HG03520 (cell line): ENCODE results near the gene CNOT6L.
A peak's percentile ranks its signal among the peaks of the same experiment; 100 is the strongest.
"Not testable (repeated sequence)": the region's sequence is repeated elsewhere in the genome, so short reads cannot be mapped to it uniquely, and the experiment has no call there.

Experiments
- ATAC-seq: cut with Tn5 transposase; IDR thresholded peaks from one replicate; pipeline ENCODE4 v1.9.1; 2021; ENCODE audit warnings: mild to moderate bottlenecking, moderate library complexity; ENCODE audit not compliant: unreplicated experiment

The CNOT6L gene

DNA sequence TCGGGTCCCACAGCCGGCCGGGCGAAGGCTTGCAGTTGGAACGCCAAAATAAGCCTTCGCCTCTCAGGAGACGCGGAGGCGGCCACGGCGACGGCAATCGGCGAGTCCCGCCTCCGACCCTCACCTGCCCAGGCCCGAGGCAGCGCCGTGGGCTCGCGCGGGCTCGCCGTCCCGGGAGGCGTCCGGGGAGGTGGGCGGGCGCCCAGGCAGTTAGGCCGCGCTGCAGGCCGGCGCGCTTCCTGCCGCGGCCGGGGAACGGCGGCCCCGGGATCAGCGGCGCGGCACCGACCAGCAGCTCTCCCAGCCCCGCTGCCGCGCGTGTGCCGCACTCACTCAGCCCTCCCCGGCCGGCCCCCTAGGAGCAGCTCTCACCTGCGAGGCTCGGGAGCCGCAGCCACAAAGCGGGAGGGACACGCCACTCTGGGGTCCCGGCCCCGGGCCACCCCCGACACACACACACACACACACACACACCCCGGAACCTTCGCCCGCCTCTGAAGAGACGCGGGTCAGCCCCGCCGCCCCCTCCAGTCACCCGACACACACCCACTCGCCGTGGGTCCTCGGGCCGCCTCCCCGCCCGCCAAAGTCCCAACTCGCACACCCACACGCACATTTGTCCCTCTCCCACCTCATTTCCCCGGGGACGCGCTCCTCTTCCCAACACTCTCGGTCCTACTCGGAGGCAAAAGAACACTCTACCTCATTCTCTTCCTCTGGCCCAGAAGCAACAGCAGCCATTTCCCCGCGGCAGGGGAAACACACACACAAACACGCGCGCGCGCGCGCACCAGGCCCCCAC is at the start of gene CNOT6L:
CNOT6L (minus strand) TSS at position 767 of the 802 bp plus-strand sequence; CDS start at position 707, 60 bp downstream.
- ATAC-seq: peak; percentile 28

DNA sequence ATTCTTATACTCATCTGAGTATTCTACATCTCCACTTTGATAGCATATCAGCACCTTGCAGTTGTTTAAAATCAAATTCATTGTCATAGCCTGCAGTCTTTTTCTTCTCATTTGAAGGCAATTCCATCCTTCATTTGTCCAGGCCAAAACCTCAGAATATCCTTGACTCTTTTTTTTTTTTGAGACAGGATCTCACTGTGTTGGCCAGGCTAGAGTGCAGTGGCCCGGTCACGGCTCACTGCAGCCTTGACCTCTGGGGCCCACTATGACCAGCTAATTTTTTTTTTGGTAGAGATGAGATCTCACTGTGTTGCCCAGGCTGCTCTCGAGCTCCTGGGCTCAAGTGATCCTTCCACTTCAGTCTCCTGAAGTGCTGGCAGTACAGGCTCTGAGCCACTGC is 46.1 kb upstream of the CNOT6L start:
- no peak for ATAC-seq

DNA sequence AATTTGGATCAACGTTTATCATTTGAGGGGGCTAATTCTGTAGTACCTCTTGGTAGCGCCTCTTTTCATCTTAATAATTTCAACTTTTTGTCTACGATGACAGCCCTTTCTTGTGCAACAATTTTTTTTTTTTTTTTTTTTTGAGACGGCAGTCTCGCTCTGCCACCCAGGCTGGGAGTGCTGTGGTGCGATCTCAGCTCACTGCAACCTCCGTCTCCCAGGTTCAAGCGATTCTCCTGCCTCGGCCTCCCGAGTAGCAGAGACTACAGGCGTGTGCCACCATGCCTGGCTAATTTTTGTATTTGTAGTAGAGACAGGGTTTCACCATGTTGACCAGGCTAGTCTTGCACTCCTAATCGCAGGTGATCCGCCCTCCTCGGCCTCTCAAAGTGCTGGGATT is 44.2 kb upstream of the CNOT6L start:
- not testable (repeated sequence) for ATAC-seq

DNA sequence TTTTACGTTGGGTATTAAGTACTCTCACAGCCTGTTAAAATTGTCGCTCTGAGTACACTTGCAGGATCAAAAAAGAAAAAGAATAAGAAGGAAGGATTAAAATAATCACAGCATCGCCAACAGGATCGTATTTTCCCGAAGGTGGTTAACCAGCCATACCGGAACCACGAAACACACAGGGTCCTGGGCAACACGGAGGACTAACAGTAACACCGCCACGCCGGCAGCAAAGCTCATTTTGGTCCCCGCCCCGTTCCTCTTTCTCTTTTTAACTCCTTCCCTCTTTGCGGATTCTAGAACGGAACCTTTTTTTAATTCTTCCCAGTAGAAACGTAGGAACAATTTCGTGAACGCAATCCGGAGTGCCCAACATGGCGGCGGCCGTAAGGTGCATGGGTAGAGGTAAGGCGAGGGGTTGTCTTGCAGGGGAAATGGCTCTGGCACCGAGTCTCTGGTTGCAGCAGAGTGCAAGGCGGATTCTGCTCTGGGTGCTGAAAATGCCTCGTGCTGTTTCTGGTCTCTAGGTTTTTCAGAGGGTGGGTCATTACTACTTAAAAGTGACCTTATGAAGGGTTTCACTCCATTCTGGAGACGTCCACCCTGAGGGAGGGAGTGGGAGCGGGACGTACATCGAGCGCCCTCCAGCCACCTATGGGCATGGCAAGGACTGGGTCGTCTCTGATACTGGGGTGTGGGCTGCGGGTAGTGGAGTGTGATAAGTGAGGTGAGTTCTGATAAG is 43.5 kb upstream of the CNOT6L start, which contains the start of gene MRPL1:
MRPL1 (plus strand) TSS at position 353 of the 739 bp plus-strand sequence; CDS start at position 372, 19 bp downstream.
- ATAC-seq: peak; percentile 77

DNA sequence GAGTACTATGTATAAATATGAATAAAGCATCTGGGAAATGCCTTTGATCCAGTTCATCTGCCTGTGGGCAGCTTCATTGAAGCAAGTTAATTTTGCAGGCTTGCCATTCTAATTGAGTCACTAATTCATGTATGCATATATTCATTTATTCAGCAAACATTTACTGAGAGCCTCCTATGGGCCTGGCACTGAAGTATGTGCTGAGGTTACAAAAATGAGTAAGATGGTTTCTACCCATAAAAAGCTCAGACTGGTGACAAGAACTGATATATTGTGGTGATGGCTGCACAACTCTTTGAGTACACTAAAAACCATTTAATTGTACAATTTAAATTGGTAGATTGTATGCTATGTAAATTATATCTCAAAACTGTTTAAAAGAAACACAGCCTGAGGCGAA is 42.3 kb upstream of the CNOT6L start:
- no peak for ATAC-seq

DNA sequence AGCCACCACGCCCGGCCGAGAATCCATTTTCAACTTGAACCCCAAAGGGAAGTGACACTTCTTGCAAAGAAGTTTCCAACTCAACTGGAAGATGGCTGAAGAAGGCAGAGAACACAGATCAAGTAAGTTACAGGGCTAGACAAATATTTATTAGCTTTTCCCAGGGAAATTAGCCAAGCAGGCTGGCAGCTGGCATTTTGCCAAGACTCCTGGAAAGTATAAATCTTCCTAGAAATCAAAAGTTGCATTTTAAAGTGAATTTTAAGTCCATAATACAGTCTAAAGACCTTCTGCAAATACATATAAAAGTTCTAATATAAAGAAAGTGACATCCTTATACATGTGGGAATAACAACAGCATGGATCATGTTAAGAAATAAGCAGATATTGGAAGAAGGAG is 40.1 kb upstream of the CNOT6L start:
- no peak for ATAC-seq

DNA sequence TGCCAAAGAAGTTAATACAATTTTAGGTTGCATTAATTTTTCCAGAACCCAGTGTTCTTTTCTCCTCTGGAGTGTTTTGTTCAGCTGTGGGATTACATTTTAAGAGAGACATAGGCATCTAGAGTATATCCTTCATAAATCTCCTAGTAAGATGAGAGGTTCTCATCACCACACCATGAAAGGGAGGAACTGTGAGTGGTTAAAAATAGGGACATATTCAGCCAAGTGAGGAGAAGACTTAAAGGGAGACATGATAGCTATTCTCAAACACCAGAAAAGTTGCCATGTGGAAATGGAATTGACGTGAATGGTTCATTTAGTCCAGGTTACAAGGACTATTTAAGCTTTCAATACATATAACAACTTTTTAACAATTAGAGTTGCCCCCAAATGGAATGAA is 37.0 kb upstream of the CNOT6L start:
- no peak for ATAC-seq

DNA sequence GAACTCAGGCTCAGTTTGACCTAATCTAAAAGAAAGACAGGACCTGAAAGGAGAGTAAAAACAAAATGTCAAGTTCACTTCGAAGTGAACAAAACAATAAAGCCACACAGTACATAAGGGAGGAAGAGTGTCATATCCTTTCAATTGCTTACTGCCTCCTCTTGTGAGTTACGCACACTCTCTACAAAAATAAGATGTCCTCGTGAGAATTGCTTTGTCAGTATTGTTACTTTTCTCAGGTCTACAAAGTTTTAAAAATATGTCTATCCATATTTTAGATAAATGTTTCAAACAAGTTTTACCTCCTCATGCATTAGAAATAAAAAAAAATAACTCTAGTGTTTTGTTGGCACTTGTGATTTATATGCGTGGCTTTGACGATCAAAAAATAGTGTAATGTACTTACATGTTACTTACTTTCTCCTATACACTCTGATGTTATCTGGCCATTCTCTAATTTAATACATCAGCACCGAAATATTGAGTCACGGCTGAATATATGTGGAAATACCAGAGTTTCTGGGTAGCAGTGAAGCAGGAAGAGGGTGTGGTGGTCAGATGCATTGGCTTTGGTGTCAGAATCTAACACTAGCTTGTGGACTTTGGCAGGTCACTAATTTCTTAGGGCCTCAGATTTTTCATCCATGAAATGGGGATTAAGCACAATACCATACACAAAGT is 35.4 kb upstream of the CNOT6L start:
- no peak for ATAC-seq

DNA sequence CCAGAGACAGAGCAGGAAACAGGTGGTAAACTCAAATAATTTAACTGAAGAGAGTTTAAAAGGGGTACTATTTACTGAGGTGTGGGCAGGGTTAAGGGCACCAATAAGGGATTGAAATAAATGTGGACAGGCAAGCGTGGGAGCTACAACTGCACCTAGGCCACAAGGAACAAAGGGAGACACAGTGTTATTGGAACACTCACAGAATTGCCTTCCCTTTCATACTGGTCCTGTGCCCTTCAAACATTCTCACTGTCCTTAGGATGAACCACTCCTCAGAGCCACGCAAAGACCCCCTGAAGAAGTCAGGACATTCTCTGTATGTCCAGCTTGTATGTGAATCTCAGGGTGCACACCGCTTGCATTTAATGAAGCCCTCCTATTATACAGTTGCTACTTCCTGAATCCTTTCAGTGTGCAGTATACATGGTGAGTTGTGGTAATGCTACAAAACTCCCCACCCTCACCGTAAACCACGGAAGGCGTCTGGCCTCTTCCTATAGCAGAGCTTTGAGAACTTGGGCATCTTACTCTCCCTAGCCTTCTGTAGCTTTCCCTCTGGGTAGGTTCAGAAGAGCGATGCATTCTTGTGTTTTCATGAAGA is 33.8 kb upstream of the CNOT6L start:
- ATAC-seq: peak; percentile 92

DNA sequence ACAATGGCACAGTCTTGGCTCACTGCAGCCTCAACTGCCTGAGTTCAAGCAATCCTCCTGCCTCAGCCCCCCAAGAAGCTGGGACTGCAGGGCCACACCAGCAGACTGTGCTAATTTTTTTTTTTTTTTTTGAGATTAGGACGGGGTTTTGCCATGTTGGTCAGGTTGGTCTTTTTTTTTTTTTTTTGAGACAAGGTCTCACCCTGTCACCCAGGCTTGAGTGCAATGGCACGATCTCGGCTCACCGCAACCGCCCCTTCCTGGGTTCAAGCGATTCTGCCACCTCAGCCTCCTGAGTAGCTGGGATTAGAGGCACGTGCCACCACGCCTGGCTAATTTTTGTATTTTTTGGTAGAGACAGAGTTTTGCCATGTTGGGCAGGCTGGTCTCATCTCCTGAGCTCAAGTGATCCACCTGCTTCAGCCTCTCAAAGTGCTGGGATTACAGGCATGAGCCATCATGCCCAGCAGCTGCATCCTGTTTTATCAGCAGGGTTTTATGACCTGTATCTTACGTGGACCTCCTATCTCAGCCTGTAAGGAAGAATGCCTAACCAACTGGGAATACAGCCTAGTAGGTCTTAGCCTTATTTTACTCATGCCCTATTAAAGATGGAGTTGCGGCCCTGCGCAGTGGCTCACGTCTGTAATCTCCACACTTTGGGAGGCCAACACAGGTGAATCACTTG is 30.3 kb upstream of the CNOT6L start:
- no peak for ATAC-seq

DNA sequence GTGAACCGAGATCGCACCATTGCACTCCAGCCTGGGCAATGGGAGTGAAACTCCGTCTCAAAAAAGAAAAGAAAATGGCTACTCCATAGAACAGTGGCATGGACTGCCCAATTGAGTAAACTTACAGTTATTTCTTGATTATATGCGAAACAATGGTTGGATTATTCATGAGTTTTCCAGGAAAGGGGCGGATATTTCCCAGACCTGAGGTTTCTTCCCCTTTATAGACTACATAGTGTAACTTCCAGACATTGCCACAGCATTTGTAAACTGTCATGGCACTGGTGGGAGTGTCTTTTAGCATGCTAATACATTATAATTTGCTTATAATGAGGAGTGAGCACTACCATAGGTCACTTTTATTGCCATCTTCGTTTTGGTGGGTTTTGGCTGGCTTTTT is 29.3 kb upstream of the CNOT6L start:
- no peak for ATAC-seq

DNA sequence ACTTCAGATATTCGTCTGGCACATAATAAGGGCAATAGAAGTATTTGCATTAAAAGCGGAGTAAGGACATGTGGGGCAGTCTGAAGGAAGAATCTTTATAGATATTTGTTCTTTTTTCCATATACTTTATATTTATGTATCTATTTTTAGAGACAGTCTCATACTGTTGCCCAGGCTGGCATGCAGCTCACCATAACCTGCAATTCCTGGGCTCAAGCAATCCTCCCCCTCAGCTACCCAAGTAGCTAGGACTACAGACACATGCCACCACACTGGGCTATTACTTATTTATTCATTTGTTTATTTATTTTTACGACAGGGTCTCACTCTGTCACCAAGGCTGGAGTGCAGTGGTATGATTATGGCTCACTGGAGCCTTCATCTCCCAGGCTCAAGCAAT is 26.8 kb upstream of the CNOT6L start:
- ATAC-seq: no peak

DNA sequence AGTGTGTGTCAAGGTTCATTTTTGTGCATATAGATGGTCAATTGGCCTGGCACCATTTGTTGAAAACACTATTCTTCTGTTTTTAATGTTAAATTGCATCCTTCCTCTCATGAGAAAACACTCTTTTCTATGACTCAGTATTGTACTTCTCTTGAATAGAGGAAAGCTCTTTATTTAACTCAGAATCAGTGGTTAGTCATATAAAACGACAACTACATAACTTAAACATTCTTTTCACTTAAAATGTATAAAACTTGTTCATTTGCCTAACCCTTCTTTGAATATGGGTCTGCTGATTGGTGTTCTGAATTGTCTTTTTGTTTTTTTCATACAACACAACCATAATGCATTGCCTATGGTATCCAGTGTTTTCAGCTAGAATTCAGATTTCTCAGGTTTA is 26.2 kb upstream of the CNOT6L start:
- ATAC-seq: no peak

DNA sequence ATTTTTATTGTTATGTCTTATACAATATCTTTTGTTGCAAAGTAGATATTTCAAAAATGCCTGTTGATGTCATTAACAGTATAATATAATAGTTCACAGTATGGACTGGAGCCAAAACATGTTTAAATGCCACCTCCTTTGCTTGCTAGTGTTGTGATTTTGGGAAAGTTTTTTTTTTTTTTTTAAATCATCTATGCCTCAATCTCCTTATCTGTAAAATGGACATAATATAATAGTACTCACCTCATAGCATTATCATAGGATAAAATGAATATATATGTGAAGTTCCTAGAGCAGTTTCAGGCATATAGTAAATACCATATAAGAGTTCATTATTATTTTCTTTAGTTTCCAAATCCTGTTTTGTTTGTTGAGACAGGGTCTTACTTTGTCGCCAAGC is 25.2 kb upstream of the CNOT6L start:
- no peak for ATAC-seq

DNA sequence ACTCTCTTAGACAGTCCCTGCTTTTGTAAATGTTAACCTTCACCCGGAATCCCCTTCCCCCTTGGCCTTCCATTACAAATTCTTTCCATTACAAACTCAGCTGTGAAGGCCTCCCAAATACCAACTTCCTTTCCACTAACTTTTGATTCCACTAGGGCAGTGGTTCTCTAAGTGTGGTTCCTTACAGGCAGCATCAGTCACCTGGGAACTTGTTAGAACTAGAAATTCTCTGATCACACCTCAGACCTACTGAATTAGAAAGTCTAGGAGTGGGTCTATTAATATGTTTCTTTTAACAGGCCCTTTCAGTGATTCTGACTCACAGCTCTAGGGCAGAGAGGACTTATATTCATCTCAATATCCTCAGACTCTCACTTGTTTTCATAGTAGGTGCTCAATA is 24.5 kb upstream of the CNOT6L start:
- ATAC-seq: no peak

DNA sequence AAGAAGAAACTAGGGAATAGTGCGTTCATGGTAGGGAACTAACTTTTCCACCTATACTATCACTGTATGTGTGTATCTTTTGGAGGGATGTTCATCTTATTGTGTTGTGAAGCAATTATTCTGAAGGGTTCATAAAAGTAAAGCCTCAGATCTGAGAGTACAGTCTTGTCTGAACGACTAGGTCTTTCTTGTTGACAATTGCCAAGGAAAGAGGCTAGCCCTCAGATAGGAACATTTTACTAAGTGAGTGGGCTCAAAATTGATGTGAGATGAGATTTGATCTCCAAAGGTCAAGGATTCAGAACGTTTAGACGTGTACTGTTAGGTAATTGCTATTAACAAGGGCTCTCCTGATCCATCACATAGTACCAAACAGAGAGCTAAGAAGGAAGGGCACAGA is 15.2 kb upstream of the CNOT6L start:
- ATAC-seq: no peak

DNA sequence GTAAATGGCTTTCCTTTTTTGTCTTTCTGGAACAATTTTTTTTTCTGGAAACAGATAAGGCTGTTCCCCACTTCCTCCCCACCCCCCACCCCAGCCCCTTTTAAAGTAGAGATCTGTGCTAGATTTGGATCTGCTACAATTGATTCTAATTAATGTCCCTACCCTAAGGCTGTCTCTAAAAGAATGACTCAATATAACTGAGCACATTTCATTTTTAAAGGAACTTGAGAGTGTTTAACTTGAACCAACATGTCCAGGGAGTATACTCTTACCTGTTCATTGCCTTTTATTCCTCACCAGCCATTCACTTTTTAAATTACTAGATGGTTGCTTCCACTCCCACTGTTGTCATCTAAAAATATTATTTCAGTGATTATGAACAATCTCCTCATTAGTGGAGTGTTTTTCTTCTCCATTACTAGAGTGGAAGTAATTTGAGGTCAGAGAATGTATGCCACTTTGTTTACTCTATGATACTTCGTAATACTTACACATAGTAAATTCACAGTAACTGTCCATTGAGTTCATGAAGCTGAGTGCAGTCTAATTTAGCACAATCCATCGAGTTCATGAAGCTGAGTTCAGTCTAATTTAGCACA is 14.1 kb upstream of the CNOT6L start:
- no peak for ATAC-seq

DNA sequence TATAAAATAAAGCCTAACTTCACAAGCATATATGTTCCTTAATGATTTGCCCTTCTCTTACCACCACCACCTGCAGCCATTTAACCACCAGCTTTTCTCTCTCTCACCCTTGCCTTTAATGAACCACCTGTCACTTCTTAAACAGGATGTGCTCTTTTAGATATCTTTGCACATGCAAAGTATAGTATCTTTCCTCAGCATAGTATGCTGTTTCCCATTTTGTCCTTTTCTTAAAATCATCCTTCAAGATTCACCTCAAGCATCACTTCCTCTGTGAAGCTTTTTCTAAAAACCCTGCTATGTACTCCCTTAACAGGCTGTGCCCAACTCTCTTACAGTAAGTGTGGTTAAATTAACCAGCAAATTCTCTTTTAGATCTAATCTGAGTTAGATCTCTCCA is 8.2 kb upstream of the CNOT6L start:
- peak; percentile 56 for ATAC-seq

DNA sequence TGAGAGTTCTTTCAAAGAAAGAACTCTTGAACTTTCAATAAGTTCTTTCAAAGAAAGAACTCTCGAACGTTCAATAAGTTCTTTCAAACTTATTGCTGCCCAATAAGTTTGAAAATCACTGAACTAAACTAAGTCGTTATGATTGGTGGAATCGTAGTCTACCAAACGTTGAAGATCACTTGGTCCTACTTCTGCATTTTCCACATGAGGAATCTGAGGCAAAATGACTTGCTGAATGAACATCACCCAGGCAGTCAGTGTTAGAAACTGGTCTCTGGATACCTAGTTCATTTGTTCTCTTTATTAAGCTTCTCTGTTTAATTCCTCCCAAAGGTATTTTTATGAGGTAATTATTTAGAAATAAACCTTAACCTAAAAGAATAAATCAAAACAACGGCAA is 7.1 kb upstream of the CNOT6L start:
- no peak for ATAC-seq

DNA sequence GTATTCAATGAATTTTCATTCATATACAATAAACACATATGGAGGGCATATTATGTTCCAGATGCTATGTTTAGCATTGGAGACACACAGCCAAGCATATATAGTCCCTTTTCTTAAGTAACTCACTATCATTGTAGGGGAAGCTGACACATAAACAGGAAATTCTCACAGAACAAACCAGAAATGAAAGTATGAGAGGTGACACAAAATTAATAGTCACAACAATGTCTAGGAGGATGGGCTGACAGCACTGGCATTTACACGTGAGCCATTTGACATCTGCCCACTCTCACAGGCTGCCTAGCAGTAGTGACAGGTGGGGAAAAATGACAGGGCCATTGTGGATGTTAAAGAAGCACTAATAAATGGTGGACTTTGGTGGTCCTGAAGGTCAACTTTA is 2.6 kb upstream of the CNOT6L start:
- ATAC-seq: no peak
